IPS DF 19.7 (cell line): ENCODE results near the gene L1CAM.

Experiments used
- DNase-seq: peaks from one replicate; pipeline ENCODE4 v3.0.0-alpha.2; 2013; ENCODE audit warnings: low read depth, low spot score

The L1CAM gene

GRCh38 chrX:153862369-153863250 is 23.4 kb downstream of the L1CAM start:
- DNase-seq, result no peak

- DNase-seq, result no peak
Measured at GRCh38 chrX:153861733-153862310, 24.2 kb downstream of the L1CAM start.

- no peak for DNase-seq
Measured at GRCh38 chrX:153861151-153861550, 24.8 kb downstream of the L1CAM start.

- DNase-seq, result no peak
Measured at GRCh38 chrX:153857348-153857903, 28.5 kb downstream of the L1CAM start.

- no peak for DNase-seq
Measured at GRCh38 chrX:153854702-153855101, 31.3 kb downstream of the L1CAM start.

GRCh38 chrX:153853902-153854267 is 32.1 kb downstream of the L1CAM start:
- no peak for DNase-seq

GRCh38 chrX:153853180-153853901 is 32.6 kb downstream of the L1CAM start:
- no peak for DNase-seq

GRCh38 chrX:153851981-153852380 is 34.0 kb downstream of the L1CAM start:
- DNase-seq, result no peak

GRCh38 chrX:153848325-153848724 is 37.6 kb downstream of the L1CAM start:
- DNase-seq, result no peak

- DNase-seq, result no peak
Measured at GRCh38 chrX:153845842-153846241, 40.1 kb downstream of the L1CAM start.

- peak; percentile 69 for DNase-seq
Measured at GRCh38 chrX:153845195-153845594, 40.8 kb downstream of the L1CAM start.

GRCh38 chrX:153844509-153845082 is 41.4 kb downstream of the L1CAM start:
- peak; percentile 73 for DNase-seq

GRCh38 chrX:153836921-153837320 is 49.1 kb downstream of the L1CAM start:
- no peak for DNase-seq

- no peak for DNase-seq
Measured at GRCh38 chrX:153832728-153833127, 53.2 kb downstream of the L1CAM start.

GRCh38 chrX:153831429-153832150 is 54.4 kb downstream of the L1CAM start:
- DNase-seq, result no peak

GRCh38 chrX:153830640-153831428 is 55.1 kb downstream of the L1CAM start:
- no peak for DNase-seq

GRCh38 chrX:153829799-153830639 is 56.0 kb downstream of the L1CAM start, which contains the start of gene PDZD4:
TSS of gene PDZD4 (minus strand) at chrX:153830544. CDS start at chrX:153830298, 246 bp downstream.
- DNase-seq, result no peak

GRCh38 chrX:153829549-153829798 is 56.5 kb downstream of the L1CAM start:
- DNase-seq, result no peak

- DNase-seq, result no peak
Measured at GRCh38 chrX:153828723-153829548, 57.0 kb downstream of the L1CAM start.
